Activated naive CD8-positive, alpha-beta T cell treated with anti-CD3 and anti-CD28 coated beads for 36 hours (primary cell): Measurements from ENCODE around the gene C13orf42. TPM values are rescaled to one million over a fixed set of nuclear protein-coding genes. Genes with fewer than 3 reads are reported as not detected.
A peak's percentile ranks its signal among the peaks of the same experiment; 100 is the strongest.
"Not testable (repeated sequence)": the region's sequence is repeated elsewhere in the genome, so short reads cannot be mapped to it uniquely, and the experiment has no call there.

ENCODE experiments used
- DNase-seq: peaks from one replicate; pipeline ENCODE4 v3.0.0; 2021
- H3K27ac Mint-ChIP-seq: one replicate; pipeline ENCODE4 v1.8.0; 2022; ENCODE audit warnings: mild to moderate bottlenecking, moderate library complexity, mixed read lengths
- H3K27me3 Mint-ChIP-seq: one replicate; pipeline ENCODE4 v1.8.0; 2022; ENCODE audit warnings: mild to moderate bottlenecking, mixed read lengths
- H3K36me3 Mint-ChIP-seq: one replicate; pipeline ENCODE4 v1.8.0; 2021; ENCODE audit warnings: mild to moderate bottlenecking, mixed read lengths
- H3K4me1 Mint-ChIP-seq: one replicate; pipeline ENCODE4 v1.8.0; 2021; ENCODE audit warnings: mixed read lengths
- H3K4me3 Mint-ChIP-seq: one replicate; pipeline ENCODE4 v1.8.0; 2022; ENCODE audit warnings: mild to moderate bottlenecking, moderate library complexity, mixed read lengths
- H3K9me3 Mint-ChIP-seq: one replicate; pipeline ENCODE4 v1.8.0; 2022; ENCODE audit warnings: mixed read lengths
- total RNA-seq, 2 experiments: library from RNA; stranded (reverse); gene quantifications; one replicate each; pipeline ENCODE4 v1.2.3, GENCODE V29; 2021

The C13orf42 gene
- total RNA-seq, 2 experiments from 2014 or later, result not detected

DNA sequence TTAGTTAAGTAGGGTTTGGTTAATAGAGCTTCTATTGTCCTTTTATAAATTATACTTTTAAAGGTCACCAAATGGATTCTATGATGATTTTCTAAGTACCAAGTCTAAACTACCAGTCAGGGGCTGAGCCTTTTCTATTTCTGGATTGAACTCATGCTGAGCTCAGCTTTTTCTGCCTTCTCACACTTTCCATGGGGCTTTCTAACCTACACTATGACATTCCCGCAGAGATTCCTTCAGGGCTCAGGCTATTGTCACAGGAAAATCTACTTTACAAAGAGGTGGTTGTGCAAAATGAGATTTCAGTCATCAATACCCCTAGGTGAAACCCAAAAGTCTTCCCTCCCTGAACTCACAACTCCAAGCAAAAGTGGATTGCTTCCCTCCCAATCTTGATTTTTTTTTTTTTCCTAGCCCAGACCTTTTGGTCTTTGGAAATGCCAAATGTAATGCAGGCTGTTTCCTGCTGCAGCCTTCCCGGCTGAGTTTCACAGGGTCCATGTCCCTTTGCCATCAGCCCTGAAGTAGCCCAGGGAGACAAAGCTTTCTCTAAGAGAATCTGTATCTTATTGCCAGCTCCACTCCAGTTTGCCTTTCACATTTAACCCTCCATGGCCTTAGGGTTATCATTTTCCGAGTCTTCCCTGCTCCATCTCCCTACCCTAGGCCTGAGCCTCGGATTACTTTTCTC lies 13.6 kb downstream of the C13orf42 start:
- Mint-ChIP-seq H3K4me1 (no peaks in the 10 kb centered on the region), H3K9me3 (no peaks in the 10 kb centered on the region), H3K36me3 (no peaks in the 10 kb centered on the region), H3K27me3 (peaks cover under 1% of the 10 kb centered on the region), H3K27ac (no peak overlapping the region), H3K4me3 (no peak overlapping the region)
- no peak for DNase-seq

- Mint-ChIP-seq H3K4me3 (no peak overlapping the region), H3K36me3 (no peaks in the 10 kb centered on the region), H3K27me3 (no peaks in the 10 kb centered on the region), H3K9me3 (no peaks in the 10 kb centered on the region), H3K4me1 (no peaks in the 10 kb centered on the region), H3K27ac (no peak overlapping the region)
- DNase-seq, result no peak
These were observed 14.9 kb downstream of the C13orf42 start for GRCh38 chr13:51096131-51096530.

DNA sequence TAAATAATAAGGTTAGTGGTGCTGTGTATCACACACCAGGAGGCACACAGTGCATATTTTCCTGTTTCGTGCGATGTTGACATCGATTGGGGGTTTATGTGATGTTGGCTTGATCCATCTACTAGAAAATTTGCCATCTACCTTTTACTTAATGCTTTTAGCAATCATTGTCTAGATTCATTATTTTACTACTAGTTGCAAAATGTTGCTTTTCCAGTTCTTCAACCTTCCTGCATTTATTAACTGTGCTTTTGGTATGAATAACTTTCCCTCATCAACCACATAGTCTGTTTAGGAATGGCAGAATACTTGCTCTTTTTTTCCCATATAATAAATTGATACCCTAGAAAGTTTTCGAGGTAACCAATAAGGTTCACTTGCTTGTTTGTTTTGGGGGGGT lies 17.5 kb downstream of the C13orf42 start:
- H3K27ac Mint-ChIP-seq, result no peak overlapping the region
- H3K4me3 Mint-ChIP-seq, result no peak overlapping the region
- no peak for DNase-seq
- no peaks in the 10 kb centered on the region for H3K36me3 Mint-ChIP-seq
- no peaks in the 10 kb centered on the region for H3K27me3 Mint-ChIP-seq
- no peaks in the 10 kb centered on the region for H3K9me3 Mint-ChIP-seq
- no peaks in the 10 kb centered on the region for H3K4me1 Mint-ChIP-seq

- DNase-seq, result no peak
- Mint-ChIP-seq H3K9me3 (no peaks in the 10 kb centered on the region), H3K27ac (no peak overlapping the region), H3K27me3 (no peaks in the 10 kb centered on the region), H3K4me3 (no peak overlapping the region), H3K4me1 (no peaks in the 10 kb centered on the region), H3K36me3 (no peaks in the 10 kb centered on the region)
These were observed 19.2 kb downstream of the C13orf42 start for GRCh38 chr13:51091839-51092238.

- Mint-ChIP-seq H3K36me3 (no peaks in the 10 kb centered on the region), H3K27ac (no peak overlapping the region), H3K27me3 (no peaks in the 10 kb centered on the region), H3K4me1 (no peaks in the 10 kb centered on the region), H3K9me3 (no peaks in the 10 kb centered on the region), H3K4me3 (no peak overlapping the region)
- DNase-seq, result no peak
These were observed 27.4 kb downstream of the C13orf42 start for GRCh38 chr13:51083706-51084105.

DNA sequence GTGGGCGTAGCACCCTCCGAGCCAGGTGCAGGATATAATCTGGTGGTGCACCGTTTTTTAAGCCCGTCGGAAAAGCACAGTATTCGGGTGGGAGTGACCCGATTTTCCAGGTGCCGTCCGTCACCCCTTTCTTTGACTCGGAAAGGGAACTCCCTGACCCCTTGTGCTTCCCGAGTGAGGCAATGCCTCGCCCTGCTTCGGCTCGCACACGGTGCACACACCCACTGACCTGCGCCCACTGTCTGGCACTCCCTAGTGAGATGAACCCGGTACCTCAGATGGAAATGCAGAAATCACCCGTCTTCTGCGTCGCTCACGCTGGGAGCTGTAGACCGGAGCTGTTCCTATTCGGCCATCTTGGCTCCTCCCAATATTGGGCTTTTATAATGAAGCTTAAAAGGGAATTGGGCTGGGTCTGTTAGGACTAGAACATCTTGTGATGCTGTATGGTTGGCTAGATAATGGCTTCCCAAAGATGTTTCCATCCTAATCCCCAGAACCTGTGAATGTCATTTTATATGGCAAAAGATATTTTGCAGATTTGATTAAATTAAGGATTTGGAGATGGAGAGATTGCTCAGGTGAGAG lies 30.5 kb downstream of the C13orf42 start:
- not testable (repeated sequence) for H3K9me3 Mint-ChIP-seq, H3K36me3 Mint-ChIP-seq, H3K4me1 Mint-ChIP-seq, DNase-seq, H3K27me3 Mint-ChIP-seq, H3K4me3 Mint-ChIP-seq, H3K27ac Mint-ChIP-seq

- H3K9me3 Mint-ChIP-seq, result no peaks in the 10 kb centered on the region
- H3K36me3 Mint-ChIP-seq, result no peaks in the 10 kb centered on the region
- no peak overlapping the region for H3K27ac Mint-ChIP-seq
- H3K4me1 Mint-ChIP-seq, result peaks cover 3% of the 10 kb centered on the region
- no peak overlapping the region for H3K4me3 Mint-ChIP-seq
- no peak for DNase-seq
- peaks cover 7% of the 10 kb centered on the region for H3K27me3 Mint-ChIP-seq
These were observed 39.6 kb downstream of the C13orf42 start for GRCh38 chr13:51071493-51071892.

GRCh38 chr13:51070005-51070649 lies 40.9 kb downstream of the C13orf42 start:
- Mint-ChIP-seq H3K27ac (no peak overlapping the region), H3K9me3 (no peaks in the 10 kb centered on the region), H3K4me1 (peaks cover 6% of the 10 kb centered on the region), H3K36me3 (no peaks in the 10 kb centered on the region), H3K4me3 (no peak overlapping the region), H3K27me3 (peaks cover 18% of the 10 kb centered on the region)
- DNase-seq, result peak; percentile 68

DNA sequence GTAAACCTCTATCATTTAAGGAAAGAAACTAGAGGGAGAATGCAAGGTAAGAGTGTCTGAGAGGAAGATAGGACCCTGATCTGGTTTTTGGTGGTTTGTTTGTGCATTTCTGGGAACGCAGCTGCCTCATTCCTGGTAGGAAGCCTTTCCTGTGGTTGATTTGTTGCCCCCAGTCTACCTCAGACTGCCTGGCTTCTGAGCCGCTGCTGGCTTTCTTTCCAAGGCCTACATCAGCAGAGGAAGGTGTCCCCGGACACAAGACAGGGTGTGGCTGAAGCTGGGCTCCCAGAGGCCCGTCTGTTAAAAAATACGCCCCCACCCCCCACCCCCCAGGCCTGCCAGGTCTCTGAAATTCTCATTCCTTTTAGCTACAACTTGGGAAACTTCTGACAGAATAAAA lies 42.6 kb downstream of the C13orf42 start:
- no peak overlapping the region for H3K27ac Mint-ChIP-seq
- peaks cover 6% of the 10 kb centered on the region for H3K4me1 Mint-ChIP-seq
- DNase-seq, result no peak

GRCh38 chr13:51067706-51068105 lies 43.4 kb downstream of the C13orf42 start:
- Mint-ChIP-seq H3K9me3 (no peaks in the 10 kb centered on the region), H3K27ac (no peak overlapping the region), H3K4me3 (no peak overlapping the region), H3K36me3 (no peaks in the 10 kb centered on the region), H3K27me3 (peaks cover 19% of the 10 kb centered on the region), H3K4me1 (peaks cover 6% of the 10 kb centered on the region)
- no peak for DNase-seq

More for the DNA sequence above, 42.6 kb downstream of the C13orf42 start:
- no peaks in the 10 kb centered on the region for H3K9me3 Mint-ChIP-seq
- H3K36me3 Mint-ChIP-seq, result no peaks in the 10 kb centered on the region
- H3K4me3 Mint-ChIP-seq, result no peak overlapping the region
- H3K27me3 Mint-ChIP-seq, result peaks cover 19% of the 10 kb centered on the region

GRCh38 chr13:51067210-51067701 lies 43.8 kb downstream of the C13orf42 start:
- no peak for DNase-seq
- no peak overlapping the region for H3K27ac Mint-ChIP-seq
- H3K27me3 Mint-ChIP-seq, result peaks cover 19% of the 10 kb centered on the region
- H3K36me3 Mint-ChIP-seq, result no peaks in the 10 kb centered on the region
- peaks cover 6% of the 10 kb centered on the region for H3K4me1 Mint-ChIP-seq
- no peaks in the 10 kb centered on the region for H3K9me3 Mint-ChIP-seq
- H3K4me3 Mint-ChIP-seq, result no peak overlapping the region

GRCh38 chr13:51066091-51066831 lies 44.8 kb downstream of the C13orf42 start:
- peaks cover 19% of the 10 kb centered on the region for H3K27me3 Mint-ChIP-seq

GRCh38 chr13:51065372-51066090 lies 45.5 kb downstream of the C13orf42 start:
- H3K27me3 Mint-ChIP-seq, result peaks cover 19% of the 10 kb centered on the region
- H3K36me3 Mint-ChIP-seq, result no peaks in the 10 kb centered on the region
- H3K4me1 Mint-ChIP-seq, result peaks cover 6% of the 10 kb centered on the region

More at GRCh38 chr13:51066091-51066831, 44.8 kb downstream of the C13orf42 start:
- Mint-ChIP-seq H3K36me3 (no peaks in the 10 kb centered on the region), H3K4me1 (peaks cover 6% of the 10 kb centered on the region), H3K9me3 (no peaks in the 10 kb centered on the region), H3K4me3 (no peak overlapping the region), H3K27ac (no peak overlapping the region)
- no peak for DNase-seq

DNA sequence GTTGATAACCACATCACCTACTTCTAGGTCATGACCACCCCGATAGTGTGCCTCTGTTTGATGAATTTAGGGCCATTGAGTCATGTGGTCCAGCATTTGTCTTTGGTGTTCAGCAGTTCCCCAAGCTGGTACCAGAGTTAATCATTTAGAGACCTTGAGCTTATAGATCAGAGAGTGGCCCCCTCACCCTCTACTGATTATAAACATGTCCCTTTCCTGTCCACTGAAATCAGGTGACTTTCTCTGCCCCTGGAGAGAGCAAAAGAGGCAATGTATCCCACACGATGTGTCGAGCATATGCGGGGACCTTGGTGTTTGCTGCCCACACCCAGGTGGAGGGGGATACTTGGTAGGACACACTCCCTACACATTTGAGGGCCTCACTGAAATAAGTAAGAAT lies 46.3 kb downstream of the C13orf42 start:
- no peaks in the 10 kb centered on the region for H3K9me3 Mint-ChIP-seq
- H3K27ac Mint-ChIP-seq, result no peak overlapping the region
- H3K36me3 Mint-ChIP-seq, result no peaks in the 10 kb centered on the region
- H3K4me1 Mint-ChIP-seq, result peaks cover 3% of the 10 kb centered on the region
- H3K27me3 Mint-ChIP-seq, result peaks cover 19% of the 10 kb centered on the region
- H3K4me3 Mint-ChIP-seq, result no peak overlapping the region
- DNase-seq, result no peak

More at GRCh38 chr13:51065372-51066090, 45.5 kb downstream of the C13orf42 start:
- H3K27ac Mint-ChIP-seq, result no peak overlapping the region
- H3K9me3 Mint-ChIP-seq, result no peaks in the 10 kb centered on the region
- H3K4me3 Mint-ChIP-seq, result no peak overlapping the region
- DNase-seq, result no peak
